SK-N-SH (cell line): ENCODE measurements around the gene ATP8A2. TPM values are rescaled to one million over a fixed set of nuclear protein-coding genes. Genes with fewer than 3 reads are reported as not detected.

Experiments
- CTCF ChIA-PET: fragments of 300-600, 350-600 bp; formaldehyde crosslinking; extraction: SDS; loops from one replicate; lab custom pipeline; 2021; lab: Yijun Ruan, JAX
- POLR2A ChIA-PET: fragments of 350-600 bp; sonication (Branson Sonifier 250); formaldehyde crosslinking; extraction: SDS; loops from one replicate; lab custom pipeline; 2020; ENCODE audit warnings: antibody characterized with exemption, inconsistent platforms; lab: Yijun Ruan, JAX
- DNase-seq: peaks from one replicate; pipeline ENCODE4 v3.0.0; 2012
- H2AFZ ChIP-seq: fragments of 200-600 bp; sonication (generic); 2 replicates; pipeline ENCODE4 v1.8.1; 2016; ENCODE audit warnings: antibody characterized with exemption, mild to moderate bottlenecking, low read depth
- H3F3A ChIP-seq: fragments of 200-600 bp; sonication (generic); replicated peaks from 2 replicates; pipeline ENCODE3; 2016; ENCODE audit warnings: antibody characterized with exemption, mild to moderate bottlenecking; ENCODE audit not compliant: insufficient read depth
- H3K27ac ChIP-seq, 2 experiments: fragments of 200-500 bp in 1 of 2; fragments of 200-600 bp in 1 of 2; sonication (Bioruptor generic) in 1 of 2; sonication (generic), shearing (Covaris generic) in 1 of 2; 2 replicates each; pipeline versions ENCODE4 v1.5.1 to v1.6.1; 2014 to 2016; ENCODE audit warnings: low read depth in 2 of 2, inconsistent platforms in 1 of 2, low read length in 1 of 2, mild to moderate bottlenecking in 1 of 2, mixed read lengths in 1 of 2
- H3K27me3 ChIP-seq: fragments of 200-600 bp; sonication (generic), shearing (Covaris generic); 2 replicates; pipeline ENCODE4 v1.6.1; 2016; ENCODE audit warnings: mixed run types; ENCODE audit not compliant: insufficient read depth
- H3K36me3 ChIP-seq, 2 experiments: fragments of 200-500 bp in 1 of 2; fragments of 200-600 bp in 1 of 2; sonication (Bioruptor generic) in 1 of 2; sonication (generic) in 1 of 2; replicated peaks in 1 of 2; 2 replicates each; pipeline versions ENCODE3 to v1.5.1; 2014 to 2016; ENCODE audit warnings: low read length in 1 of 2, mild to moderate bottlenecking in 1 of 2; ENCODE audit not compliant: insufficient read depth in 2 of 2, control insufficient read depth in 1 of 2
- H3K4me1 ChIP-seq, 2 experiments: fragments of 200-500 bp in 1 of 2; fragments of 200-600 bp in 1 of 2; sonication (Bioruptor generic) in 1 of 2; sonication (generic), shearing (Covaris generic) in 1 of 2; 2 replicates each; pipeline versions ENCODE4 v1.5.1 to v1.6.1; 2014 to 2016; ENCODE audit warnings: low read depth in 1 of 2, low read length in 1 of 2, mixed run types in 1 of 2; ENCODE audit not compliant: insufficient read depth in 2 of 2, control insufficient read depth in 1 of 2
- H3K4me2 ChIP-seq: fragments of 200-600 bp; sonication (generic), shearing (Covaris generic); 2 replicates; pipeline ENCODE4 v1.6.1; 2017; ENCODE audit warnings: mixed run types
- H3K4me3 ChIP-seq, 2 experiments: fragments of 200-500 bp in 1 of 2; fragments of 200-600 bp in 1 of 2; sonication (Bioruptor generic) in 1 of 2; sonication (generic), shearing (Covaris generic) in 1 of 2; 2 replicates each; pipeline versions ENCODE4 v1.5.1 to v1.8.1; 2014 to 2016; ENCODE audit warnings: low read depth in 2 of 2, inconsistent platforms in 1 of 2, low read length in 1 of 2, mild to moderate bottlenecking in 1 of 2, mixed read lengths in 1 of 2, moderate library complexity in 1 of 2
- H3K79me2 ChIP-seq: fragments of 200-600 bp; sonication (generic); 2 replicates; pipeline ENCODE4 v1.8.1; 2017; ENCODE audit warnings: mild to moderate bottlenecking; ENCODE audit not compliant: insufficient read depth
- H3K9ac ChIP-seq: fragments of 200-600 bp; sonication (generic); 2 replicates; pipeline ENCODE4 v1.6.1; 2017; ENCODE audit warnings: mixed run types
- H3K9me2 ChIP-seq: fragments of 200-600 bp; sonication (generic); 2 replicates; pipeline ENCODE4 v1.6.1; 2017; ENCODE audit warnings: mixed run types
- H3K9me3 ChIP-seq: fragments of 200-600 bp; sonication (generic); 2 replicates; pipeline ENCODE4 v1.6.1; 2017; ENCODE audit warnings: mixed run types, mild to moderate bottlenecking, moderate library complexity
- H4K20me1 ChIP-seq: fragments of 200-600 bp; sonication (generic); 2 replicates; pipeline ENCODE4 v1.6.1; 2017; ENCODE audit warnings: mild to moderate bottlenecking, mixed run types; ENCODE audit not compliant: insufficient read depth
- CHD2 ChIP-seq: fragments of 150-350 bp; IDR thresholded peaks from 2 replicates; pipeline ENCODE4 v1.6.1; 2018; ENCODE audit warnings: low read length; ENCODE audit not compliant: partially characterized antibody
- ELF1 ChIP-seq: IDR thresholded peaks from 2 replicates; pipeline ENCODE4 v1.4.0; 2012
- FOXJ3 ChIP-seq: sonication (generic); formaldehyde crosslinking; IDR thresholded peaks from 2 replicates; pipeline ENCODE4 v1.5.1; 2020; ENCODE audit warnings: mild to moderate bottlenecking, missing genetic modification reagents
- GATA2 ChIP-seq: sonication (generic); formaldehyde crosslinking; IDR thresholded peaks from 2 replicates; pipeline ENCODE4 v1.5.0; 2020; ENCODE audit warnings: mild to moderate bottlenecking, missing genetic modification reagents
- IRF3 ChIP-seq: fragments of 150-350 bp; IDR thresholded peaks from 2 replicates; pipeline ENCODE4 v1.6.1; 2016; ENCODE audit warnings: mild to moderate bottlenecking, low read depth, low read length
- MXI1 ChIP-seq: IDR thresholded peaks from 2 replicates; pipeline ENCODE4 v1.6.1; 2012; ENCODE audit warnings: mild to moderate bottlenecking, low read depth, low read length, improper control_type of control experiment
- REST ChIP-seq: IDR thresholded peaks from 2 replicates; pipeline ENCODE4 v1.6.1; 2012; ENCODE audit warnings: mild to moderate bottlenecking, low read depth, low read length, moderate library complexity
- RFX5 ChIP-seq: IDR thresholded peaks from 2 replicates; pipeline ENCODE4 v1.6.1; 2012; ENCODE audit warnings: mild to moderate bottlenecking, improper control_type of control experiment, low read length
- YY1 ChIP-seq: IDR thresholded peaks from 2 replicates; pipeline ENCODE4 v1.4.0; 2012; ENCODE audit warnings: low read depth, mild to moderate bottlenecking
- WGBS: methylation state at CpG from one replicate; pipeline ENCODE4 v1.1.6; 2017; ENCODE audit warnings: low lambda C conversion rate; 5-methylcytosine and 5-hydroxymethylcytosine counted together
- polyA plus RNA-seq, 3 experiments: library from polyadenylated mRNA; depleted of rRNA; stranded (reverse); fragments of >200 nt; gene quantifications; 2 replicates each; pipeline ENCODE4 v1.2.3, GENCODE V29; 2012
- TF ChIP-seq, protein P1 (sequence below): IDR thresholded peaks from 2 replicates; pipeline ENCODE4 v1.4.0; 2012; ENCODE audit warnings: low read depth, borderline replicate concordance

ATP8A2 gene
- polyA plus RNA-seq, 1 of the 3 experiments (the other 2 are of a cell fraction) = 0.02 TPM

GRCh38 chr13:25380082-25380481 is 8.3 kb downstream of the ATP8A2 start (continued):
- TF ChIP-seq, protein P1, sequence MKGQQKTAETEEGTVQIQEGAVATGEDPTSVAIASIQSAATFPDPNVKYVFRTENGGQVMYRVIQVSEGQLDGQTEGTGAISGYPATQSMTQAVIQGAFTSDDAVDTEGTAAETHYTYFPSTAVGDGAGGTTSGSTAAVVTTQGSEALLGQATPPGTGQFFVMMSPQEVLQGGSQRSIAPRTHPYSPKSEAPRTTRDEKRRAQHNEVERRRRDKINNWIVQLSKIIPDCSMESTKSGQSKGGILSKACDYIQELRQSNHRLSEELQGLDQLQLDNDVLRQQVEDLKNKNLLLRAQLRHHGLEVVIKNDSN = no peak
- no peak for TF ChIP-seq YY1
- no peak for TF ChIP-seq REST

DNA sequence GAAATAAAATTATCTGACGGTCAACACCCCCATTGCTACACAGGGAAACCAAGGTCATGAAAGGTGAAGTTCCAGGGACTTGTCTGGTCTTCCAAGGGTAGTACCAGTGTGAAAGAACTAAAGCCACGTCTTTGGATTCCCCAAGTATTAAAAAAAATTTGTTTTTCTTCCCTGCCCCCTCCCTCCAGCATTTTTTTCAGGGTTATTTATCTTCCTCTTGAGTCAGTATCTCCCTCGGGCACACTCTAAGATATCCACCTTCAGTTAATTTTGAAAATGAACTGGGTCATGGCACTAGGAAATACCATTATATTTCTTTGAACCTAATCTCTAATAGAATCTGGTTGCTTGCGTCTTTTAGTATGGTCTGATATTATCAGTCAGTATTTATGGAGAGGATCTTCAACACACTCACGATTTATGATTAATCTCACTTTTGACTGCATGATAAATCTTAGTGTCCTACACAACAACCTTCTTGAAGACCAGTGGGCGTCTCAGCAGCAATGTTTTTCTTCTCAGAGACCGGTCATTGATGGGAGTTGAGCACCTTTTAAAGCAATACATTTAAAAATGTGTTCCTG is 9.1 kb downstream of the ATP8A2 start:
- WGBS = 41% methylated on average over 7 of the region's 7 CpGs
- Histone ChIP-seq H3K4me2 (no peak overlapping the region), H3K4me3 (no peak overlapping the region), H3K79me2 (no peaks in the 10 kb centered on the region), H3F3A (no peaks in the 10 kb centered on the region), H4K20me1 (no peaks in the 10 kb centered on the region), H3K36me3 (no peaks in the 10 kb centered on the region), H3K9ac (no peak overlapping the region), H3K9me3 (no peaks in the 10 kb centered on the region), H3K4me1 (no peaks in the 10 kb centered on the region), H2AFZ (no peak overlapping the region), H3K27me3 (no peaks in the 10 kb centered on the region), H3K27ac (no peak overlapping the region), H3K9me2 (no peaks in the 10 kb centered on the region)
- ChIA-PET POLR2A (no interaction called here), CTCF (no interaction called here)
- TF ChIP-seq FOXJ3 (no peak), GATA2 (no peak)
- no peak for DNase-seq

- H2AFZ ChIP-seq = no peak overlapping the region
- H4K20me1 ChIP-seq = no peaks in the 10 kb centered on the region
- H3K4me3 ChIP-seq = no peak overlapping the region
- H3K27ac ChIP-seq = no peak overlapping the region
- H3K4me2 ChIP-seq = no peak overlapping the region
- H3K9me2 ChIP-seq = no peaks in the 10 kb centered on the region
- ChIA-PET CTCF (interaction anchor here (2.4 kb wide), 1 partner anchor 10 kb away, joined by 17 read pairs; no protein-coding TSS in a partner anchor), POLR2A (no interaction called here)
- no peak overlapping the region for H3K9ac ChIP-seq
- TF ChIP-seq REST (no peak), CHD2 (no peak), MXI1 (no peak), ELF1 (no peak), IRF3 (no peak), RFX5 (no peak)
- H3K9me3 ChIP-seq = no peaks in the 10 kb centered on the region
- H3K27me3 ChIP-seq = no peaks in the 10 kb centered on the region; the same call in 1 of the 2 replicates
- H3K79me2 ChIP-seq = no peaks in the 10 kb centered on the region
- no peaks in the 10 kb centered on the region for H3F3A ChIP-seq
- no peaks in the 10 kb centered on the region for H3K36me3 ChIP-seq
- no peaks in the 10 kb centered on the region for H3K4me1 ChIP-seq
- 12% methylated on average over 4 of the region's 4 CpGs for WGBS
- DNase-seq = no peak
Observed at GRCh38 chr13:25384758-25385410, 13.1 kb downstream of the ATP8A2 start.
